NB4 (cell line): Measurements from ENCODE around the gene CABLES1.

Experiments used
- POLR2A ChIP-seq: IDR thresholded peaks from 2 replicates; pipeline ENCODE4 v1.6.1; 2011; ENCODE audit warnings: mild to moderate bottlenecking; ENCODE audit not compliant: insufficient read length; ENCODE audit errors: extremely low read depth
- TF ChIP-seq, protein P1 (sequence below): IDR thresholded peaks from one replicate; pipeline ENCODE4 v1.5.1; 2012; ENCODE audit warnings: low read depth, low read length
- TF ChIP-seq, protein P2 (sequence below): IDR thresholded peaks from 2 replicates; pipeline ENCODE4 v1.6.1; 2011; ENCODE audit warnings: low read depth, low read length

DNA sequence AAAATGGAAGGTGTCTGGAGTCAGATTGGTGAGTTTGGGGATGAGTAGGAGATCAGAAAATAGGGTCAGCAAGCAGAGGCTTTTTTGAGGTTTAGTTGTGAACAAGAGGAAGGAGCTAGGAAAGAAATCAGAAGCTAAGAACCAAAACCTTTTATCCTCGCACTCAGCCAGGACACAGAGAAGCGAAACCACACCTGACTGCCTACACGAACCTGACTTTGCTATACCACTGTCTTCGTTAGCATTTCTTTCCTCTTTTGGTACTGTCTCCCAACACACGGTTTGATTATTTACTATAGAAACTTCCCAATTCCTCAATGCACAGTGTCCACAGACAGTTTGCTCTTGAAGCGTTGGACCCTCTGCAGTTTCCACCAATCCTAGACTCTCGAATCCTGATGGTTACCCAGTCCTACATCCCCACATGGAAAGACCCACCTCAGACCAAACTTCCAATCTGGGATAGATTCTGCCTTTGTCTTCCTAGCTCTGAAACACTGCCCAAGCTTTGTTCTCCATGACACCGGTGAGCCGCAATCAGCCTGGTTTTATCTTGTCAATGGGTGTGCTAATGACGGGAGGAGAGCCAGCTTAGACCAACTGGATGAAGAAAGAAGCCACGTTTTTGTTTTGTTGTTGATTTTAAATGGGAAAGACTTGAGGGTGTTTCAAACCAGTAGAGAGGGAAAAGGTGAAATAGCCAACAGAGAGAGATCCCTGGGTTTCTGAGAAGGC, 137.4 kb downstream of the CABLES1 start:
- TF ChIP-seq, protein P1, sequence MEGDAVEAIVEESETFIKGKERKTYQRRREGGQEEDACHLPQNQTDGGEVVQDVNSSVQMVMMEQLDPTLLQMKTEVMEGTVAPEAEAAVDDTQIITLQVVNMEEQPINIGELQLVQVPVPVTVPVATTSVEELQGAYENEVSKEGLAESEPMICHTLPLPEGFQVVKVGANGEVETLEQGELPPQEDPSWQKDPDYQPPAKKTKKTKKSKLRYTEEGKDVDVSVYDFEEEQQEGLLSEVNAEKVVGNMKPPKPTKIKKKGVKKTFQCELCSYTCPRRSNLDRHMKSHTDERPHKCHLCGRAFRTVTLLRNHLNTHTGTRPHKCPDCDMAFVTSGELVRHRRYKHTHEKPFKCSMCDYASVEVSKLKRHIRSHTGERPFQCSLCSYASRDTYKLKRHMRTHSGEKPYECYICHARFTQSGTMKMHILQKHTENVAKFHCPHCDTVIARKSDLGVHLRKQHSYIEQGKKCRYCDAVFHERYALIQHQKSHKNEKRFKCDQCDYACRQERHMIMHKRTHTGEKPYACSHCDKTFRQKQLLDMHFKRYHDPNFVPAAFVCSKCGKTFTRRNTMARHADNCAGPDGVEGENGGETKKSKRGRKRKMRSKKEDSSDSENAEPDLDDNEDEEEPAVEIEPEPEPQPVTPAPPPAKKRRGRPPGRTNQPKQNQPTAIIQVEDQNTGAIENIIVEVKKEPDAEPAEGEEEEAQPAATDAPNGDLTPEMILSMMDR: no peak
- TF ChIP-seq POLR2A: no peak
- TF ChIP-seq, protein P2, sequence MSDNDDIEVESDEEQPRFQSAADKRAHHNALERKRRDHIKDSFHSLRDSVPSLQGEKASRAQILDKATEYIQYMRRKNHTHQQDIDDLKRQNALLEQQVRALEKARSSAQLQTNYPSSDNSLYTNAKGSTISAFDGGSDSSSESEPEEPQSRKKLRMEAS: no peak
